ENCODE measurements around the gene LDLRAP1.

GRCh38 chr1:25608488-25609178 lies 65.2 kb downstream of the LDLRAP1 start:
- TF ChIP-seq EZH2phosphoT487 (IDR thresholded peaks at IDR 0.05; ENCODE audit: borderline replicate concordance, low read length), result no peak
- TF ChIP-seq, protein P1, sequence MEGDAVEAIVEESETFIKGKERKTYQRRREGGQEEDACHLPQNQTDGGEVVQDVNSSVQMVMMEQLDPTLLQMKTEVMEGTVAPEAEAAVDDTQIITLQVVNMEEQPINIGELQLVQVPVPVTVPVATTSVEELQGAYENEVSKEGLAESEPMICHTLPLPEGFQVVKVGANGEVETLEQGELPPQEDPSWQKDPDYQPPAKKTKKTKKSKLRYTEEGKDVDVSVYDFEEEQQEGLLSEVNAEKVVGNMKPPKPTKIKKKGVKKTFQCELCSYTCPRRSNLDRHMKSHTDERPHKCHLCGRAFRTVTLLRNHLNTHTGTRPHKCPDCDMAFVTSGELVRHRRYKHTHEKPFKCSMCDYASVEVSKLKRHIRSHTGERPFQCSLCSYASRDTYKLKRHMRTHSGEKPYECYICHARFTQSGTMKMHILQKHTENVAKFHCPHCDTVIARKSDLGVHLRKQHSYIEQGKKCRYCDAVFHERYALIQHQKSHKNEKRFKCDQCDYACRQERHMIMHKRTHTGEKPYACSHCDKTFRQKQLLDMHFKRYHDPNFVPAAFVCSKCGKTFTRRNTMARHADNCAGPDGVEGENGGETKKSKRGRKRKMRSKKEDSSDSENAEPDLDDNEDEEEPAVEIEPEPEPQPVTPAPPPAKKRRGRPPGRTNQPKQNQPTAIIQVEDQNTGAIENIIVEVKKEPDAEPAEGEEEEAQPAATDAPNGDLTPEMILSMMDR (IDR thresholded peaks at IDR 0.05; ENCODE audit: low read depth, low read length, poor library complexity, severe bottlenecking), result no peak

All from DOHH2 (cell line).